ENCODE results near the gene SCD5.
A peak's percentile ranks its signal among the peaks of the same experiment; 100 is the strongest.

Gene SCD5

DNA sequence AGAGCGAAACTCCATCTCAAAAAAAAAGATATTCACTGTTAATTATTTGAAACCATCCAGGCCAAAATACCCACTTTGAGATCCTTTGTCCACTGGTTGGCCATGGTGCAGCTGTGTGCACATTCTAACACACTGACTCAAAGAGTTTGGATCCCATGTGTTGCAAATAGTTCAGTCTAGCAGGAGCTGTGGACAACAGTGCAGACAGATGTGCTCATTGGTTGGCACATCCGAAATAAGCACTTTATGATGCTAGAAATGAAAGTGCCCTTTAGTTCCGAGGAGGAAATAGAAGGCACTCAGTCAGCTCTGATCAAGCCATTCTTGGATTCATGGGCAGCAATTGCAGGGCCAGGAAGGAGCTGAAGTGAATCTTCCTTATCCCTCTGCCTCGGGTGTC is 173.8 kb downstream of the SCD5 start:
- no peak for DNase-seq

DNA sequence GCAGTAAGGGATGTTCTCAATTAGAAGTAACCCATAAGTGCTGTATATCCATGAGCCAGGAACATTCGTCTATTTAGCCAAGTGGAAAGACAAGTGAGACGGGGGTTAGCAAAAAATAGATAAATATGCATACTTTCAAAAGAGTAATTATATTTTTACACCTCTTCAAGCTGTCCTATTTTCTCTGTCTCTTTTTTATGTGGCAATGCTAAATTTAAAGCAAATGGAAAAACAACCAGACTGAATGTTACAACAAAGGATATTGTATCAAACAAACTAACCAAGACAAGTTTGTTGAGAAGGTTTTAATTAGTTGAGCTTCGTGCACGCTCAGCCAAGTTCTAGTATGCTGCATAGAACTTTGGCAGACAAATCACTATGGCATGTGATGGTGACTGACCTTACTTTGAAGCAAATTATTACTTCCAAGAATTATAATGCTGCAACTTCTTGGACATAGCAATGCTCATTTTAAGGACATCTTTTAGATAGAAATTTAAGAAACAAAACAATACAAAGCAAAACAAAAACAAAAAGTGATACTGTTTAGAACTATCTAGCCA is 175.4 kb downstream of the SCD5 start:
- DNase-seq: no peak

DNA sequence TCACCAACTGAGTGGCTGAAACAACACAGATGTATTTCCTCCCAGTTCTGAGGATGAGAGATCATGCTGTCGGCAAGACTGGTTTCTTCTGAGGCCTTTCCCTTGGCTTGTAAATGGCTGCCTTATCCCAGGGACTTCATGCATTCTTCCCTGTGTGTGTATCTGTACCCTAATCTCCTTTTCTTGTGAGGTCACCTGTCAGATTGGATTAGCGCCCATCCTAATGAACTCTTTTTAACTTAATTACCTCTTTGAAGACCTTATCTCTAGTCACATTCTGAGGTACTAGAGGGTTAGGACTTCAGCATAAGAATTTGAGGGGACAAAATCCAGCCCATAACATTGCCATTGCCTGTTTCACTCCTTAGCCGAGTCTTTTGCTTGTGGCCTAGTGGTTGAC is 177.3 kb downstream of the SCD5 start:
- DNase-seq: no peak

DNA sequence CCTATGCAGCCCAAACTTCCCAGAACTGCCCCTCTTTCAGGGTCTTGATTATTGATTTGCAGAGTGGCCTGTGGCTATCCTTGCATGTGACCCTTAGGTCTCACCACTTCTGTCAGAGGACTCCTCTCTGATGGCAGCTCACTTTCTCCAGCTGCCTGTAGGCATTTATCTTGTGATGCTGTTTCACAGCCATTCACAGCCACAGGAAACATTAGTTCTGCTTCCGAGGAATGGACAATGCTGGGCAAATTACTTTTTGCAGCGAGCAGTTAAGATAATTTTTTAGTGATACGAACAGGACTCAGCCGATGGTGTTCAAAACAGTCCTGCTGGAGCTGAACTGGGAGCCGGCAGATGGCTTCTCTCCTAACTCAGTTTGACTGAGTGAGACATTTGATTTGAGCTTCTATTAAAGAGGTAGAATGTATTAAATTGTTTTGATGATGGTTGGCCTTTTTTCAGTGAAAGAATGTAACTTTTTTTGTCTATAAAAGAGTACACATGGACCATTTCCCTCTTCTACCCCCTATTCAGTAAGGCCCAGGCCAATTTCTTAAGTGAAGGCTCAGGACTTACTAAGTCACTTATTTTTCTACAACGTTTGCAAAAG is 178.4 kb downstream of the SCD5 start:
- no peak for DNase-seq

DNA sequence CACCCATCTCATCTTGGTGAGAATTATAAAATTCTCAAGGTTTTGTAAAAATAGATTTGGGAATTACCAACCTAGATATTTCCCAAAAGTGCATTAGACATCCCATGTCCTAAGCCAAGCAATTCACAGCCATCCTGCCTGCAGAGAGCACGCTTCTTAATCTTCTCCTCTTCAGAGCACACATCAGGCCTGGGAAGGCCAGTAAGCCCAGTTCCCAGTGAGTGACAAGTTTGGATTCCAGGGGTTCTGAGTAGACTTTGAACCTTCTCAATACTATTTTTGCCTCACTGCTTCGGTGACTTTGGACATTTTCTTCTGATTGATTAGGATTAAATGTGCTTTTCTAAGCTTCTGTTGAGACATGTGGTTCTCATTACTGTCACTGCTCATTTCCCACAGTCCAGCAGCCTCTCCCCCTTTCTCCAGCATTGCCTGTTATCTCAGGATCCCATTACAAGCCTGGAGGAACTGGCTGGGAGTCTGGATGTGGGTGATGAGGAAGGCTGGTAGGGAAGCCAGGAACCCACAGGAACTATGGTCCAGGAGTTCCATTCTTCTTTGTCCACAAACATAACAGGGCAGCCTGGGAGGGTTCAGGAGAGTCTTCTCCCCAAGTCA is 180.4 kb downstream of the SCD5 start:
- no peak for DNase-seq

DNA sequence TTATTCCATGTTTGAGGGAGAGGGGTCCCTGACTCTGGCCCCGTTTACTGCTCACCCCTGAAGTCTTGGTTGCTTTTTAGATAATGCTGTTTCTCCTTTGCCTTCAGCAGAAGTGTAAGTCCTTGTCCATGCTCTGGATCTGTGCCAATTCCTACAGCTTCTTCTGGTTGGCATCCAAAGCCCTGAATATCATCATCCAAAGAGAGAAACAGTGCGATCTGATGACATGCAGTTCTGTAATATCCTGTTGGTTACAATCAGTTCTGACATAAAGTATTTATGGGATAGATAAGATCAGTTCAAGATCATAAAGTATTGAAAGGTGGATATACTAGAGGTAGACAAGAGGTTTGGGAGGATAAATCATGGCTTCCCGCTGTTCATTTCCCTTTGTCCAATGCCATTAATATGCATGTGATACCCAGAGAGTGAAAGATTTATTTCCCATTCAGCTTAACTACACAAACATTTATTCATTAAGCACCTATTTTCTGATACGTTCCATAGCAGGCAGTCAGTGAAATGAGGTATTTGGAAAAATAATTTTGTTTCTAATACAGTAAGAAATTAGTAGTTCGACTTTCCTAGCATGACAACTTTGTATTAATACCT is 183.7 kb downstream of the SCD5 start:
- DNase-seq: no peak

DNA sequence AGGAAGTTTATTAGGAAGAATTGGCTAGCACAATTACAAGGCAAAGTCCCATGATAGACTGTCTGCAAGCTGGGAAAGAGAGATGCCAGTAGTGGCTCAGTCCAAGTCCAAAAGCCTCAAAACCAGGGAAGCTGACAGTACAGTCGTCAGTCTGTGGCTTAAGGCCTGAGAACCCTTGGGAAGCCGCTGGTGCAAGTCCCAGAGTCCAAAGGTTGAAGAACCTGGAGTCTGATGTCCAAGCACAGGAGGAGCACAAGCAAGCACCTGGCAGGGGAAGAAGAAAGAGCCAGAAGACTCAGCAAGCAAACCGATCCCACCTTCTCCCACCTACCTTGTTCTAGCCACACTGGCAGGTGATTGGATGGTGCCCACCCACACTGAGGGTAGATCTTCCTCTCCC is 185.5 kb downstream of the SCD5 start:
- DNase-seq: no peak

DNA sequence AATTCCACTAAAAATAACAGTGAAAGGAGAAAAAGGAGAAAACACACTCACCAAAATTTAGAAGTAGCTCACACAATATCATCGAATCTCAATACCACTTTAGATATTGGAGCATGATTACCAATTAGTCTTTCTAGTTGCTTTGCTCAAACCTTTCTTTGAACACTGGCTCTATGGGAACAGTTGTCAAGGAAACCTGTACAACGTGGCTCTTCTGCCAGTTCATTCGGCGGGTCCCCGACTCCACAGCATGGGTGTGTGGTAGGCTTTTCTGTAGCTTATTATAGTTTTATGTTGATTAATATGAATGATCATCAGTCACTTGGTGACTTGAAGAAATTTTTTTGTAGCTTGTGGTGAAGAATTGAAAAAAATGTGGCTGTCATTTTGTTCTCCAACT is 186.6 kb downstream of the SCD5 start:
- DNase-seq: no peak

DNA sequence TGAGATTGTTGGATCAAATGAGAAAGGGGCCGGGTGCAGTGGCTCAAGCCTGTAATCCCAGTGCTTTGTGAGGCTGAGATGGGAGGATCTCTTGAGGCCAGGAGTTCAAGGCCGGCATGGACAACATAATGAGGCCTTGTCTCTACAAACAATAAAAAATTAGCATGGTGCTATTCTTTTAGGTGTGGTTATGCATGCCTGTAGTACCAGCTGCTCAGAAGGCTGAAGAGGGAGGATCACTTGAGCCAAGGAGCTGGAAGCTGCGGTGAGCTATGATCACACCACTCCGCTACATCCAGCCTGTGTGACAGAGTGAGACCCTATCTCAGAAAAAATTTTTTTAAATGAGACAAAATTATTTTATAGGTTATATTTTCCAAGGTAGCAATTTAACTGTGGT is 187.1 kb downstream of the SCD5 start:
- DNase-seq: no peak

DNA sequence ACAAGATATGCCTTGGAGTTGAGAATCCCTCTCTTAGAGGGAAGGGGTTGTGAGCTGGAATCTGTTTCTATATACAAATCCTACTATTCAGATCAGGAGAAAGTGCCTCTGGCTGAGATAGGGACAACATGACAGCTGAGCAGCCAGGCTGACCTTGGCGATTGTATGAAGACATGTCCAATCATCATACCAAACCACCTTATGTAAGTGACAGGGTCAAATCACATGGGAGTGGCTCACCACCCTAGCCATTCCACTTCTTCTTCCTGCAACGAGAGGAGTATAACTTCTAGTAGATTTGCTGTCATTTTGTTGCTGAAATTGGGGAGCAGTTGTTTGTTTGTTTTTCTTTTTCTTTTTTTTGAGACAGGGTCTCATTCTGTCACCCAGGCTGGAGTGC is 188.6 kb downstream of the SCD5 start:
- no peak for DNase-seq

DNA sequence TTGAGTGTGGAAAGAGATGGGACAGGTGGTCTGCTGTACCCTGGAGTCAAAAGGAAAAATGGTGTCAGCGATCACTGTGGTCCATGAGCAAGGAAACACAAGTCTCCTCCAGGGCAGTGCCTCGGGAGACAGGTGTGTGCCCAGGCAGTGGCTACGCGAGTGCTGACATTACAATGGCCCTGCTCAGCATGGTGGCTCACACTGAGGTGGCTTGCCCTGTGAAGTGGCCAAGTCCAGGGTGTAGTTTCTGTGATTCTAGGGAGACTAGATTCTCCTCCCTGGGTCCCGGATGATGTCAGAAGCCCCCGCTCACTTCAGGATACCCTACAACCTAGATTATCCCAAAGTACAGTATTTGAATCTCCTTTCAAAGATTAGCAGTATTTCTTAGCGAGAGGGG is 192.0 kb downstream of the SCD5 start:
- no peak for DNase-seq

DNA sequence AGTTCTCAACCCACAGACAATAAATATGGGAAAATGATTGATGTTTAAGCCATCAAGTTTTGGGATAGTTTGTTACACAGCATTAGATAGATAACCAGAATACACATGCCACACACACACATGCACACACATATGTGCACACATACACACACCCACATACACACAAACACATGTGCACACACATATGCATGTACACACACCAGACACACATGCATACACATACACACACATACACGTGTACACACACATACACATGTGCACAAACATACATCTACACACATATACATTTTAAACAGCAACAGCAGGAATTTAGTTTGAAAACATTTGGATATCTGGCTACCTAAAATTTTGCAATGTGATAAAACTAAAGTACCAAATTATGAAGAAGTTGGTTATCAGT is 194.1 kb downstream of the SCD5 start:
- no peak for DNase-seq

DNA sequence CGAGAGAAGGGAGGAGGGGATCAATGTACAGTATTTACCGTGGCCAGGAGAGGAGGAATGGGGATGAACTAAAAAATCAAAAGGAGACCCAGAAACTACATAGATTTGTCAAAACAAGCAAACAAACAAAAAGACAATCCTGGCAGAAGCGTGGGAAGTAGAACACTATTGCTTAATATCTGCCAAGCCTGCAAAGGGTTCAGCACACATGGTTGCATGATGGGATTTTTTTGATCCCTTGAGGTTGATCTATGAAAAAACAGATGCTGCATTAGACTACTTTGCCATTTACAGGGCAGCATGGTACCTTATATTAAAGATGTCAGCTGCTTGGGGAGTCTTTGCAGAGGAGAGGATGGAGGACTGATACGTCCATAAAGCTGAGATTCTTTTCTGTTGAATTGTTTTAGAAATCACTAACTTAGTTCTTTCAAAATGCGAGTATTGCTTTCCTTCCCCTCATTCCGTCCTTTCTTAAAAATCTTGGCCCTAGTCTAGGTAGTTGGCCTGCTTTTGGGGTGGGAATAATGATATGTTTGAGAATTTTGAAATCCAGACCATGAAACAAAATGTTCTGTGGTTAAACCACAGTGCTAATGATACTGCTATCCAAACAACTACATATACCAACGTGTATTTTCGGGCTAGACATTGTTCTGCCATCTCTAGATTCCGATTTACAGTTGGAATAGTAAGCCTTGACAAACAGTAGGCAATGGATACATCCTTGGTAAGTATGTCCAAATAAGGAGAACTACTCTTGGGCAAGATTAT is 197.2 kb downstream of the SCD5 start:
- DNase-seq: no peak

DNA sequence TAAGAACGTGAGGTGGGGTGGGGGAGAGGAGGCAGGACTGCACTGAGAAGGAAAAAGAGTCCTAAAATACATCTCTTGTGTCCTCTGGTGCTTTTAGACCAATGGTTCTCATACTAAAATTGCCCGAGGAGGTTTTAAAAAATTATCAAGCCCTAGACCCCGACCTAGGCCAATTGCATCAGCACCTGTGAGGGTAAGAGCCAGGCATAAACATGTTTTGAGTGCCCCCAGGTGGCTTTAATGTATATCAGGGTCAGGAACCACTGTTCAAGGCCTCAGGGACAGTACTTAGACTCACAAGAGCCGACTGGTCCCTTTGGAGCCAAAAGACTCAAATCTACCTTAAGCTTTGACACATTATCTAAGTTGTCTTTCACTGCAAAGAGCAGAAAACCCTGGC is 199.3 kb downstream of the SCD5 start:
- peak; percentile 14 for DNase-seq

DNA sequence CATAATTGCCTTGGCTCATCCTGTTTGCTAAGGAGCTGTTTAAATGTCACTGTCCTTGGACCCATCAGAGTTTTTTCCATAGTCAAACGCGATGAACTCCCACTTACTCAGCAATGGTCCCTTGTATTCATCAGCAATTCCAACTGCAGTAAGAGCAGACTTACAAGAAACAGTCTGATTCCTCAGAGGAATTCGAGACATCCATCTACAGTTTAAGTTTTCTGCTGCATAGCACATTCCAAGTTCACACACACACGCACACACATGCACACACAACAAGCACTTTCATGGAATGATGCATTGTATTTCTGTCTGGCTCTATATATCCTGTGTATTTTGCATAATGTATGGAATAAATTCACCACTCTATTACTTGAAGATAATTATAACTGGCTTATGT is 204.1 kb downstream of the SCD5 start:
- DNase-seq: no peak

DNA sequence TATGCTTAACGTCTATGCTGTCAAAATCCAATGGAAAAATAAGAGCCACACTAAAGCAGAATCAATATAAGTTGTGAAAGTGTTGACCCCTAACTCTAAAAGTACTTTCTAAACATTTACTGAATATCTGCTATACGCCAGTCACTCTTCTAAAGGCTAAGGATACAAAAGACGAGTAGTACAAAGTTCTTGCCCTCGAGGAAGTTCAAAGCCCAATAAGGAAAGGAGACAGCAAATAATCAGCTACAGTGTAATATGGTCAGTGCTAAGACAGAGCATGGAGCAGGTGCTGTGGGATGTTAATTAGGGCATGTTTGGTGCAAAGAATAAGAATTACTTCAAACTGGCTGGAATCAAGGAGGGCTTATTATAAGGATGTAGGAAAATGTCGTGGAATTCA is 205.2 kb downstream of the SCD5 start:
- no peak for DNase-seq

DNA sequence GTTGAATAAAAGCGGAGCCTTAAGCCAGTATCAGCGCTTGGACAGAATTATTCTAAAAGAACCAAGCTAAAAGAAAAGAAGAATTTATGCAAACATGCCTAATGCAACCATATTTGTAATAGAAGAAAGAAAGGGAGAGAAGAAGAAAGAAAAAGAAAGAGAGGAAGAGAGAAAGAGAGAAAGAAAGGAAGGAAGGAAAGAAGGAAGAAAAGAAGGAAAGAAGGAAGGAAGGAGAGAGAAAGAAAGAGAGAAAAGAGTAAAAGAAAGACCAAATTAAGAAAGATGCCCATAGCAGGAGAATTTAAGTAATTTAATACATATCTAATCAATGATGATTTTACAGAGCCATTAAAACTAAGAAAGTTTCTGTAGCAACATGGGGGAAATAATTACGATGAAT is 206.0 kb downstream of the SCD5 start:
- DNase-seq: no peak

DNA sequence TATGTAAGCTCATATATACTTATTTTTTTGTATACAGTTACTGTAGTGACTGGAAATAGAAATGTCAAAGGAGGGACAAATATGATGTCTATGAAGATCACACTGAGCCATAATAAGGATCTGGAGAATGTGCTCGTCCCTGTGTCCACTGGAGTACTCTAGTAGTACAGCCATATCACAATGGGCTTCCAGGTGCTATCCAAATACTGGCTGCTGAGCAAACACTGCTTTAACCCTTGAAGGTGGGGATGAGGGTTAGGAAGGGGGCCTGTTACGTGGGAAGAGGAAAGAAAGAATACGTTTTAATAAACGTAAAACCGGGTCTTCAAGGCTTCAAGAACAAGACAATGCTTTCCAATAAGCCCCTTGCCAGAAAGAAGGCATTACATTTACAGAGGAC is 207.0 kb downstream of the SCD5 start:
- DNase-seq: no peak

DNA sequence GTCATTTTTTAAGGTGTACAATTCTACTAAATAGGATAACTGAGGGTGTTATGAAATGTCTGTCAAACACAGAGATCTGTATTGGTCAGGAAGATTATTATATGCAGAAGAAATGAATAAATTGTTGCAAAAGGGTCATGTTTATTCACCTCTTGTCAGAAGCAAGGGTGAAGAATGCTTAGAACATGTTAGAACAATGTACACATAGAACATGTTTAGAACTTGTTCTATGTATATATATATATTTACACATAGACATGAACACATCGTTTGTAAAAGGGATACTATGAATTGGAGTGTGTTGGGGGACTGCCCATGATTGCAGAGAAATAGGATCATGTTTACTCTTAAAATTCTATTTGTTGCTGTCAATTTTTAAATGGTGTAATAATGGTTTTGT is 208.8 kb downstream of the SCD5 start:
- no peak for DNase-seq

DNA sequence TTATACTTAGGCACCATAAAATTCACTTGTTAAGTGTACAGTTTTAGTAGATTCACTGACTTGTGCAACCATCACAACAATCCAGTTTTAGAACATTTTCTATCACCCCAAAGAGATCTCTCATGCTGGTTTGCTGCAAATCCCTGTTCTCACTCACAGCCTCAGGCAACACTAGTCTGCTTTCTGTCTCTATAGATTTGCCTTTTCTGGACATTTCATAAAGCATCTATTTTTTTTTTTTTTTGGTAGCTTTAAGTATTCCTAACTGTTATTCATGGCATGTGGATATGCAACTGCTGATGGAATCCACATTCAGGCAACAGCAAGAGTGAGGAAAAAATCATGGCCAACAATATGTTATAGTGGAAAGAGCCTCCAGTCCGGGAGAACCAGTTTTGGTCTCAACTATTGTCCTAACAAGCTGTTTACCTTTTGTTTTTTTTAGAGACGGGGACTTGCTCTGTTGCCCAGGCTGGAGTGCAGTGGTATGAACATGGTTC is 209.8 kb downstream of the SCD5 start:
- no peak for DNase-seq

DNA sequence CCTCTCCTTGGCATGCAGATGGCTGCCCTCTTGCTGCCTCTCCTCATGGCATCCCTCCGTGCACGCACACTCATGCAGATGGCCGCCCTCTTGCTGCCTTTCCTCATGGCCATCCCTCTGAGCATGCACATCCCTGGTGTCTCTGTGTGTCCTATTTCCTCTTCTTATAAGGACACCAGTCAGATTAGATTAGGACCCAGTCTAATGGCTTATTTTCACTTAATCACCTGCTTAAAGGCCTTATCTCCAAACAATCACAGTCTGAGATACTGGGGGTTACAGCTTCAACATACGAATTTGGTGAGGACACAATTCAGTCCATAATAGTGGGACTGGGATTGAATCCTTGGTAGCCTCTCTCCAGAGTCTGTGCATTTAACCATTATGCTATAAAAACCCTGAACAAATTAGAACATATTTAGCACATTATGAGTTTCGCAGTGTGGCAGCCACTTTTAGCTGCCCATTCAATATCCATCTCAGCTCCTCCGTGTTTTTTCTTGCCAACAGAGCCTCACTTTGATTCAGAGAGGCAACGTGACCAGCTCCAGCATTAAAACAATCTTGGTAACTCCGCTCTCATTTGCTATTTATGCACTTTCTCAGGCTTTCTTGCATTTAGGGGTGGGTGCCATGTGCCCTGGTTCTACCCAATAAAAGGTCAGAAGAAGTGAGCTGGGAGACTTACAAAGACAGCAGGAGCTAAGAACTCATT is 210.6 kb downstream of the SCD5 start:
- DNase-seq: no peak

DNA sequence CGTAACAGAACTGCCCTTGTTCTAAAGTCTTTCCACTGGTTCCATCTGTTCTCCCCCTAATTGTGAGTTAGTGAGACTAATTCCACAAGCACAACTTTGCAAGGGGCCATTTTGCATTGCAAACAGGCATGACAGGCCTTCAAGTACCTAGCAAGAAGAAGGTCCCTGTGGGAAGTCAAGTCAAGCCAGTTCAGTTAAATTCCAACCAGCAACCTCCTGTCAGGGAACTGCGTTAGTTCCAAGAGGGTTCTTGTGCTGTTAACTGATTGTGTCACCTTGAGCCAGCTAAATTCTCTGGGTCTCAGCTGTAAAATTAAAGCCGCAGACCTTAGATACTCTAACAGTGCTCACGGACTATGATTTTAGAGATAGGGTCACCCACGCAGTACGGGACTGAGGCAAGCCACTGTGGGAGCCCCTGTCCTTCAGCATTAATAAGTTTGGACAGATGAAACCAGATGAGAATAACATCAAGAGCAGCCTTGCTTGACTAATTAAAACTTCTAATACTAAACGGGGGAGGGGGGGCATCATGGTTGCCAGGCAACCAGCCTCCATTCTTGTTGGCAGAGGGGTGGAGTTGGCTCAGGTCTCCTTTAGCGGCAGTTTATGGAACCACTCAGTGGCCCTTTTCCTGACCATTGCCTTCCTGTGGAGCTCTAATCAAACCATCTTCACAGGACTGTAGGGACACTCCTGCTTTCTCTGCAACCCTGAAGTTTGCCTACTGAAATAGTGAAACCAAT is 212.7 kb downstream of the SCD5 start:
- peak; percentile 0 for DNase-seq
